COLO668 (cell line): ENCODE data around the gene NPAS4.

Experiments
- DNase-seq: peaks from one replicate; lab custom pipeline; 2025; ENCODE audit not compliant: unreplicated experiment; lab: John Stamatoyannopoulos, UW

Gene NPAS4

DNA sequence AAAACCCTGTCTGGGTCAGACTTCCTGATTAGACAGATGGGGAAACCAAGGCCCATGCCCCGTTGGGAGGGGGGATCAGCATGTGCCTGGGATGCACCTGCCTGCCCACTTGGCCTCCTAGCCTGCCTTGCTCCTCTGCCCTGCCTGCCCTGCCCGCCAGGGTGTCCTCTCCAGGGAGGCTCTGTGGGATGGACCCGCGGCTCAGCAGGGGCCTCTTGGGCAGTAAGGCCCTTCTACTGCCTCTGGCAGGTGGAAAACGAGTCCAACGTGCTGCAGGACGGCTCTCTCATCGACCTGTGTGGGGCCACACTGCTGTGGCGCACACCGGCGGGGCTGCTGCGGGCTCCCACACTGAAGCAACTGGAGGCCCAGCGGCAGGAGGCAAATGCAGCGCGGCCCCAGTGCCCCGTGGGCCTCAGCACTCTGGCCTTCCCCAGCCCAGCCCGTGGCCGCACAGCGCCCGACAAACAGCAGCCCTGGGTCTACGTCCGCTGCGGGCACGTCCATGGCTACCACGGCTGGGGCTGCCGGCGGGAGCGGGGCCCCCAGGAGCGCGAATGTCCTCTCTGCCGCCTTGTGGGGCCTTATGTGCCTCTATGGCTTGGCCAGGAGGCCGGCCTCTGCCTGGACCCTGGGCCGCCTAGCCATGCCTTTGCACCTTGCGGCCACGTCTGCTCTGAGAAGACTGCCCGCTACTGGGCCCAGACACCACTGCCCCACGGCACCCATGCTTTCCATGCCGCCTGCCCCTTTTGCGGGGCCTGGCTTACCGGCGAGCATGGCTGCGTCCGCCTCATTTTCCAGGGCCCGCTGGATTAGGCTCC is 54.7 kb downstream of the NPAS4 start:
- DNase-seq = no peak
